T-helper 1 cell (primary cell): Measurements from ENCODE around the gene PRPS2.

Source experiments
- DNase-seq, 5 donors: peaks; one replicate each; pipeline ENCODE4 v3.0.0-alpha.2; 2012 to 2020
- total RNA-seq, 4 donors: gene quantifications; one replicate each; lab custom pipeline; 2026; lab: John Stamatoyannopoulos, UW

Gene PRPS2
- total RNA-seq = 19.5 to 29.4 (median 22.8) reads per million in 4 donors

DNA sequence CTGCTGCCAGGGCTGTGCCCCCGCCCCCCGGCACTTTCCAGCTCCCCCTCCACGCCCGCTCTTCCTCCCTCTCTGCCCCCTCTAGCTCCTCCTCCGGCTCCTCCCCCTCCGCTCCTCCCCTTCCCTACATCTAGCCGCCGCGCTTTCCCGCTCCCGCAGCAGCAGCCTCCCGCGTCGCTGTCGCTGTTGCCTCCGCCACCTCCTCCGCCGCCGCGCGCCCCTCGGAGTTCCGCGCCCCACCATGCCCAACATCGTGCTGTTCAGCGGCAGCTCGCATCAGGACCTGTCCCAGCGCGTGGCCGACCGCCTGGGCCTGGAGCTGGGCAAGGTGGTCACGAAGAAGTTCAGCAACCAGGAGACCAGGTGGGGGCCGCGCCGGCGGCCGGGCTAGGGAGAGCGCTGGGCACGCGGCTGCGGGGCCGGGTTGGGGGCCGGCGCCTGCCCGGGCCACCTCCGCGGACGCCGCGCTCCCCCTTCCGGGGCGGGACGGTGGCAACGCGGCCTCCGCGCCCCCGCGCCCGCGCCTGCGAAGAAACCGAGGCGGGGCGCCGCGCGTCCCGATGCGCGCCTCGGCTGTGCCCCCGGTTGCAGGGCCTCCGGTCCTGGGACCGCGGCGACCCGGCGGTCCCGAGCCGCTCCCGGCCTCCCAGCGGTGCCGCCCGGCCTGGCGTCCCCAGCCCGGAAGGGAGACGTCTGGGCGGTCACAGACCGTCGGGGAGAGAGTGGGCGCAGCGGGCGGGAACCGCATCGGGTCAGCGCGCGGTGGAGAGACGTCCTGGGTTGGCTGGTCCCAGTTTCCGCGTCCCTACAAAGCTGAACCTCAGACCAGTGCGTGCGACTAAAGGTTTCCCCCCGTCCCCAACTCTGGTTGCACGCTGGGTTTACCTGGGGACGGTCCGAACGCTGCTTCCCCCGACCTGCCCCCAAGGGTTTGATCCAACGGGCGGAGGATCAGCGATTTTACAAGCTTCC is at the start of gene PRPS2:
PRPS2 (plus strand) TSS at position 156 of the 972 bp plus-strand sequence; CDS start at position 242, 86 bp downstream.
- DNase-seq = peak; percentile 42 to 74 (median 62)

DNA sequence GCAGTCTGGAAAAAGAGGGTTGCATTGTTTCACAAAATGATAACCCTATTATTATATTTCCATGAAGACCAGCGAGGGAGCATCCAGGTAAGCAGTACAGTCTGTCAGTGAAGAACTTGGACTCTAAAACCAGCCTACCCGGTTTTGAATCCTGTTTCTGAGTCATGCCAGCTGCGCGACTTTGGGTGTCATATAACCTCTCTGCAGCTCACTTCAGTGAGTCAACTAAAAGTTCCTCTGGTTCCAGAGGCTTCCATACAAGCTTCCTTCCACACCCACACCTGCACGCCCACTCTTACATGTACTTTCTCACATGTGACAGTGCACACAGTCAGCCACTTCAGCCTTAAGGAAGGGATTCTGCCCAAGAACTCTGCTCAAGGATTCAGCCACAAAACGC is 49.8 kb upstream of the PRPS2 start:
- DNase-seq = no peak

DNA sequence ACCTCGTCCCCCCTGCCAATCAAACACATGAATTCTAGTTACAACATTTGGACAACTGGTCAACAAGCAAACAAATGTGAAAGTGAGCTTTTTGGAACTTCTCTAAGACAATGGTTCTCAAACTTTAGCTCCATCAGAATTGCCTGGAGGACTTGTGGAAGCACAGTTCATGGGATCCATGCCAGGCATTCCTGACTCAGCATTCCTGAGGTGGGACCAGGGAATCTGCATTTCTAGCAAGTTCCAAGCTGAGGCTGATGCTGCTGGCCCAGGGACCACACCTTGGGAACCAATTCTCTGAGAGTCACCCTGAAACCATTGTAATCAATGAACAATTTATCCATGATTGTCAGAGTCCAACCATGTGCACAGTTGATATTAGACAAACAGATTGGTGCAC is 43.8 kb upstream of the PRPS2 start:
- no peak for DNase-seq

DNA sequence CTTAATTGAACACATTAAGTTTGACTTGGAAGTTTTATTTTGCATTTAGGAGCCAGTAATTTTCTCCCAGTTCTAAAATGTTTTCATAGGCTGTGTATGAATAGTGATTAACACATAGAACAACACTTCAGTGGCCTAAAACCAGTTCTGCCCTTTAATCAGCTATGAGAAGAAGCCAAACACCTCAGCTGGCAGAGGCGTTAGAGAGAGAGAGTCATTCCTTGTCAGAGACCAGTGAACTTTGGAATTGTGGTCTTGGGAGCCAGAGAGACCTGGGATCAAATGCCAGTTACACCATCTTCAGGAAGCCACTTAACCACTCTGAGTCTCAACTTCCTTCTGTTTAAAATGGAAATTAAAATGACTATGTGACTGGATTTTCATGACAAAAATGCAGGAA is 39.3 kb upstream of the PRPS2 start:
- no peak for DNase-seq

DNA sequence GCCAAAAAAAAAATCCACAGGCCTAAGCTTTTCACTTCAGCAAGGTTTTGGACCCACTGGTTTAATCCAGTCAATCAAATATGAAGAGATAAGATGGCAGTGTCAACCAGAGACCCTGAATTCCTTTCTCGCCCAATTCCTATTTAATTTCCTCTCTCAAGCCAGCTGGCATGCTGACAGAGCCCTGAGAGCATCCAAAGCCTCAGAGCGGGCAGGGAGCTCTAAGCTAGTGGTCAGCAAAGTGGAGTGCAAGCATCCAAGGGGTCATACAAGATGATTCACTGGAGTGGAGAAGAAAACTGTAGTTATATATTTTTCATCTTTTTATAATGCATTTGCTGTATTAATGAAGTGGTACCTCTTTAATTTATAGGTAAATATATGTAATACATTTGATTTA is 37.8 kb upstream of the PRPS2 start:
- no peak for DNase-seq

DNA sequence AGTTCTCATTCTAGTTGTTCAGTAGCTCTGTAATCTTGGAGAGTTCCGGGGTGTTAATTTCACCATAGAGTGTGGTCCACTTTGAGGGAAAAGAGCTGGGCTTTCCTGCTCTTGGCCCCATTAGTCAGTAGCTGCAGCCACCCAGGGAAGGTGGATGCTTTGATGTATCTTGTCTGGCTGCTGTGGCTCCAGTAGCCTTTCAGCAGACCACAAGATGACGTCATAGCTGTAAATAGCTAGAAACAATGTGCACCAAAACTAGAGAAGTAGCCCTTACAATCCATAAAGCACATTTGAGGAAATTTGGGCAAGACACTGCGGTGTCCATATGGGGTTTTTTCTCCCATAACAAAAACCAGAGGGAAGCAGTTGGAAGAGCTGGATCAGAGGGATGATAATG is 32.9 kb upstream of the PRPS2 start:
- DNase-seq = no peak

DNA sequence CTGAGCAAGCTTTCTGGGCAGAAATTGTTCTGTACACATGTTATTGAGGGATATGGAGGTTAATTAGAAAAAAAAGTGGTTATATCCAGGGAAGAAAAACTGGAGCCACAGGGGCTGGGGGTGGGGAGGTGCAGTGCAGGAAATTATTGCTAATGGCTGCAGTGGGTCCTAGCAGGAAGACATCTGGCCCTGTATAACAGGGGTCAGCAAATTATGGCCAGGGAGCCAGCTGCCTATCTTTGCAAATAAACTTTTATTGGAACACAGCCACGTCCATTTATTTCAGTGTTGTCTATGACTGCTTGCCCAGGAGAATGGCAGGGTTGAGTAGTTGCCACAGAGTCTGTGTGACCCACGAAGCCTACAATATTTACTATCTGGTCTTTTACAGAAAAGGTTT is 23.4 kb upstream of the PRPS2 start:
- no peak for DNase-seq

DNA sequence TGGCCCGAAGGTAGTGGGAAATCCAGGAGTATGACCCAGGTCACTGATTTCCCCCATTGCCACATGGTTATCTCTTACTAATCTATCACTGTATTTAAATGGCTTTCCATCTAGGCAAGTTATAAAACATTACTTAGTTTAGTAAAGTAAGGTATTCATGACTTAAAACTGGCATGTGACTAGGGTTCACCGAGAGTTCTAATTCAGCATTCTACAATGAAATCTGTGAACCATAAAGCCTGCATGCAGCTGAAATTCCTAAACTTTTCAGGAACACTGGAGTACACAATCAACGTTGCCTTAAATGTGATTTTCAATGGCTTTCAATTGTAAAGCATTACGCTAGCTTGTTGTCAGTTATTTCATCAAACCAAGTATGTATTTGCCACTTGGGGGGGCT is 22.7 kb upstream of the PRPS2 start:
- DNase-seq = no peak

DNA sequence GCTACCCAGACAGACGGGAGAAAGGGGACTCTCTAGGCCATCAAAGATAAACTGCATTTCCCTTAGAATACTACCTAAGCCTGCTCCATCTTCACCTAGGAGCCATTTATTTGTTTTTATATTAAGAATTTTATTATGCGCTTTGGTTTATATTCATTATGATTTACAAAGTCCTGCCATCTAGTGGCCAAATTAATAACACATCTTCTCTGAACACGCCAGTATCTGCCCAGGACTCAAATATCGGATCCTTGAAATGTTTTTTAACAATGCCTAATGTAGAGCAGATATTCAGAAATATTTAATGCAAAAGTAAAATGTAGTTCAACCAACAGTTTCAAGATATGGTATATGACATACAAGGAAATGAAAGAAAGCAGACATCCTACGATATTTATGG is 20.8 kb upstream of the PRPS2 start:
- peak in 1 of 5 donors; percentile 8 for DNase-seq

DNA sequence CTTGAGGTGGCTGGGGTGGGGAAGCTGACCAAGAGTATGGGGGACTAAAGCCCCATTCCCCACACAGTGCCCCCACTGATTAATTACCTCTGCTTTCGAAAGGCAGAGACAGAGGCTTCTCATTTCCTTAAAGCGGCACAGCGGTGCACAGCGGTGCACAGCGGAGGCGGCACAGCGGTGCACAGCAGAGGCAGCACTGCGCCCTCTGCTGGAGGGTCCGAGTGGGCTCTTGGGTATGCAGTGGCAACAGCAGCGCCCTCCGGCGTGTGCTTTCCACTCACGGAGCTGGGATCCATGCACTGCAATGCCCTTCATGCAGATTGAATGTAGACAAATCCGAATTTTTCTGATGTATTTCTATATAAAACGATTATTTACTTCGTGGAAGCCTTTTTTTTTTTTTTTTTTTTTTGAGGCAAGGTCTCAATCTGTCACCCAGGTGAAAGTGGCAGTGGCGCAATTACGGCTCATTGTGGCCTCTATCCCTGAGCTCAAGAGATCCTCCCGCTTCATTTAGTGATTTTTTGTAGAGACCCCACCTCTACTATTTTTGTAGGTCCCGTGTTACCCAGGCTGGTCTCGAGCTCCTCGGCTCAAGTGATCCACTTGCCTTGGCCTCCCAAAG is 19.7 kb upstream of the PRPS2 start:
- DNase-seq = peak; percentile 40 to 83 (median 55)

DNA sequence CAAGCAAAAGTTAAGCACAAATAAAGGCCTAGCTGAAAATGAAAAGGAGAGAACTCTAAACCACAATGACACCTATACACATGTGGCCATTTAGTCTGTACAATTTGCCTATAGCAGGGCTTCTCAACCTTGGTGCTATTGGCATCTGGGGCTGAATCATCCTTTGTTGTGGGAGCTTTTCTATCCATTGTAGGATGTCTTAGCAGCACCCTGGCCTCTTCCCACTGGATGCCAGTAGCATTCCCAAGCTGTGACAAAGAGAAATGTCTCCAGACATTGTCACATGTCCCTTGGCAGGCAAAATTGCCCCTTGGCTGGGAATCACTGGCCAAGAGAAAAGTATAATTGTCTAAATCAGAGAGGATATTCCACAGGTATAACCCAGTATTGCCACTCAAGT is 13.5 kb upstream of the PRPS2 start:
- DNase-seq = no peak

DNA sequence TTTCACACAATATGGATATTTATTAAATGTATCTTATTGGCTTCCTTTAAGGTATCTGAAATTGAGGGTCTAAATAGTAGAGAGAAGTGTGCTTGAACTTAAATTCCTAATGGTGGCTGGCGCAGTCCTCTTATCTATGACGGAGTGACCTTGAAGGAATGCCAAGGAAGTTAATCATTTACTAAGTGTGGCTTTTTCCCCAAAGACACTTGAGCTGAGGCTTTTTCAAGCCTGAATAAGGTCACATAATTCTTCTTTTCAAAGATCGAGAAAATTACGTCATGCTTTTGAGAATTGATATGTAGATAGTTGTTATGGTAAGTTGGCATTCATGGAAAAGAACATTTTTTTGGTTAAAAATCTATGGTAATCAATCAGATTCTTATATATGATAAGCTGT is 11.7 kb upstream of the PRPS2 start:
- no peak for DNase-seq

DNA sequence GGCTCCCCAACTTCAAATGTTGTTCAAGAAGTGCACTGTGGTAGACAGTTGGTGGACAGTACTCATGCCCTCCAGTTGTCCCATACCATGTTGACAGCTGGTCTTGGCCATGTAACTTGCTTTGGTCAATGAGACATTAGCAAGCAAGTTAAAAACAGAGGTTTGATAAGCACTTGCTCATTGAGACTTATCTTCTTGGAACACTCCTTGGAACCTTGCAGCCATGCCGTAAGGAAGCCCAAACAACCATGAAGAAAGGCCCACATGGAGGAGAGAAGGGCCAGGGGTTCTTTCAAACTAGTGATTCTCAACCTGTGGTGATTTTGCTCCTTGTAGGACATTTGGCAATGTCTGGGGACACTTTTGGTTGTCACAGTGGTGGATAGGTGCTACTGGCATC is 2.6 kb upstream of the PRPS2 start:
- DNase-seq = no peak

DNA sequence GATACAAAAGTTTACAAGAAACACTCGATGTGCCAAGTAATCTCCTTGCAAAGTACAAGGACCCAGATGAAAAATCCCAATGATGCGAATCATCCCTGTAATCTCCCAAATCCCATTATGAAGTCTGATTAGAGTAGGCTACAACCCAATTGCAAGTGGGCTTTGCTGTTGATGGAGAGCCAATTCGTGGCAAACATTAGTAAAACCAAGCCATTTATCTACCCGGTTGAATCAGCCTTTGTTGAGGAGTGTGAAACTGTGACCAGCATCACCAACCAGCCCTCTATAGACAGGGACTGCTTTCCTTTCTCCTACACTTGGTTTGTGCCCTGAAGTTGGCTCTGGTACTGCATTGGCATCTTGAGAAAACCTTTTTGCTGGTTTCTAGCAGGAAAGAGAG is 1.2 kb upstream of the PRPS2 start:
- DNase-seq = no peak

DNA sequence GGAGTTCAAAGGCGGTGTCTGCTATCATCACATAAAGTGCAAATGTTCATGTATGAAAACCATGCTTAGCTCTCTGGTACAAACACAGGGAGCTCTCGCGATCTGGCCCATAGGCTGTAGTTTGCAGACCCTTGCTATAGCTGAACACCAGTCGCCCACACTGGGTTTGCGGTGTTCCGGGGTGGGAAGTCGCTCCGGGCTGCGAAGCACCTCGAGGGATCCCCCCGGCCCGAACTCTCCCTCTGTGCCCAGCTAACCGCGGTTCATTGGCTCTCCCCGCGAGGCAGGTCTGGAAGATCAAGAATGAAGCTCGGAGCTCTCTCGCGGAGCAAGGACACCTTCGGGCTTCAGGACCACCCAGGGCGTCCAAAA is 341 bp upstream of the PRPS2 start:
- DNase-seq = peak in 2 of 5 donors; percentile 5 to 9

DNA sequence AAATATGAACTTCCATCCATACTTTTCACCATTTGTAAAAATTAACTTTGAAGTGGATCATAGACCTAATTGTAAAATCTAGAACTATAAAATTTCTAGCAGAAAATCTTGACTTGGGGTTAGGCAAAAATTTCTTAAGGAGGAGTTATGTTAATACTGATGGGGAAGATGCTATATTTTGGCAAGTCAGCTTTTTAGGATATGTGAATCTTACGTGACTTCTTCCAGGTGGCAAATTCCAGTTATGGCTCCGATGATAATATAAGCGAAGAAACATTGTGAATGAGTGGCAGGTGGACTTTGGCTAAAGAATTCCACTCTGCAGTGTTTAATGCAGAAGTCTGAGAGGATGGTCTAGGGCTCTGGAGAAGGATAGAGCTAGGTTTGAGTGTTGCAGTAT is 1.5 kb downstream of the PRPS2 start:
- DNase-seq = no peak

DNA sequence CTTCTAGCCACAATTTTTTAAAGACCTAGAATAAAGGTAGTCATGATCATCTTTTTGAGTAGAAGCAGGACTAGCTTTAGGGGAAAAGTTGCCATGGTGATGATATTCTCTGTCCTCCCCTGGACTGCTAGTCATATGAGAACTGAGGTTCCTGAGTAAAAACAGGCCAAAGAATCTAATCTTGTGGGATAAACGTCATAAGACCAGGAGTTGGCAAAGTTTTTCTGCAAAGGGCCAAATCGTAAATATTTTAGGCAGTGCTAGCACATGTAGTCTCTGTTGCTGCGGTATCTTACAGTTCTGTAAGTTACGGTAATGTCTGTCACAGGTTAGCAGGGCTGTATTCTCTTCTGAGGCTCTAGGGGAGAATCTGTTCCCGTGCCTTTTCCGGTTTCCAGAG is 3.4 kb downstream of the PRPS2 start:
- no peak for DNase-seq

DNA sequence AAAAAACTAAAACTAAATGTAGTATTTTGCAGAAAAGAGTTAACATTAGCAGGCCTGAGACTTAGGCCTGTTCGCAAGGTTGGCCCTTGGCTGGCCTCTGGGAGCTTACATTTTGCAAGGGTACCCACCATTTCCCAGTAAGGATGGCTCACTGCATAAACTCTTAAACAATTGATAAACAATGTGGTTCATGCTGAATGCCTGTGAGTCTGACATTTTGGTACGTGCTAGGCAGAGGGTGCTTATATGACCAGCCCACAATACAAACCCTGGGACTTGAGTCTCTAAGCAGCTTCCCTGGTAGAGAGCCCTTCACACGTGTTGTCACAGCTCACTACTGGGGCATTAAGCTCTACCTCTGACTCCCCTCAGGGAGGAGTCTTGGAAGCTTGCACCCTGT is 7.4 kb downstream of the PRPS2 start:
- no peak for DNase-seq

DNA sequence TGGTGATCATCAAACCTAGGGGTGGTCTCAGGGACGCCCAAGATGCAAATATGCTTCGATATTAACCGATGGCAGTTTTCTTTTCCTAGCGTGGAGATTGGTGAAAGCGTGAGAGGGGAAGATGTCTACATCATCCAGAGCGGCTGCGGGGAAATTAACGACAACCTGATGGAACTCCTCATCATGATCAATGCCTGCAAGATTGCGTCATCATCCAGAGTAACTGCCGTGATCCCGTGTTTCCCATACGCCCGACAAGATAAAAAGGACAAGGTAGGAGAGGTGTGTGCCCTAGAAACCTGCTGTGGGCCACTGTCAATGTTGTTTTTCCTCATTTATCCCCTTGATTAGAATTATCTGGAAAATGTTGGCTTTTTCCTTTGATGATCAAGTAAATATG is 7.9 kb downstream of the PRPS2 start:
- DNase-seq = no peak

DNA sequence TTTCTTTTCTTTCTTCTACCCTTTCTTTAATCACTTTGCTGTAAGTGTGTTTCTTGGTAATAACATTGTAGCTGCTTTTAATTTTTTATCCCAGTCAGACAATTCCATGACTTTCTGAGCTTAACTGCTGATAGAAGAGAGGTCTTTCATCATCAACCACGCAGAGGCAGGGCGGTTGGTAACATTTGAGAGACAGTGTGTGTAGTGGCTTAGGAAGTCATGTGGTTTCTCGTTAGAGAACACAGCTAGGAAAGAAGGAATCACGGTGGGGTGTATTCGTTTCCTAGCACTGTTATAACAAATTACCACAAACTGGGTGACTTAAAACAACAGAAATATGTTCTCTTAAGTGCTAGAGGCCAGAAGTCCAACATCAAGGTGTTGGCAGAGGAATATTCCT is 11.5 kb downstream of the PRPS2 start:
- DNase-seq = no peak

DNA sequence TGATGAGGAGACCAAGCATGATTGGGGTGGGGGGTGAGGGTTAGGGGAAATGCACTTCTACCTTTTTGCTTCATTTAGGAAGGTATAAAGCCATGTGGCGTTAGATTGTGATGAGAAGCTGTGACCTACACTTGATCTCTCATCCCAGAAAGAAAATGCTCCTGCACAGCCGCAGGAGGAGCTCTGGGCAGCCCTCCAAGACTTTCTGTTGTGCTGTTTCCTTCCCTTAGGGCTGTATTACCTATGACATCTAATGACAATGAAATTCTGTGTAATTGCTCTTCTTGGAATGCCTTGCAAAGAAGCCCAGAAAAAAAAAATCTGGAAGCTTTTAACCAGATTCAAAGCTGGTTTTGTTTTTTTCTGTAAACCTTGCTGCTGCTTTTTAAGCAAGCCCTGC is 13.4 kb downstream of the PRPS2 start:
- no peak for DNase-seq

DNA sequence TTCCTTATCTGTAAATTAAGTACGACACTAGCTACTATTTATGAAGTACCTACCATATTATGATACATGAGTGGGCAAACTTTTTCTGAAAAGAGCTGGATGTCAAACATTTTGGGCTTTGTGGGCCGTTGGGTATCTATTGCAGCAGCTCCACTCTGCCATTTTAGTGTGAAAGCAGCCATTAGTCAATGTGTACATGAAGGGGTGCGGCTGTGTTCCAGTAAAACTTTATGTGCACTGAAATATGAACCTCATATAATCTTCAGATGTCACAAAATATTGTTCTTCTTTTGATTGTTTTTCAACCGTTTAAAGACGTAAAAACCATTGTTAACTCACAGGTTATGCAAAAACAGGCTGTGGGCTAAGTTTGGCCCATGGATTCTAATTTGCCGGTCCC is 14.1 kb downstream of the PRPS2 start:
- no peak for DNase-seq

DNA sequence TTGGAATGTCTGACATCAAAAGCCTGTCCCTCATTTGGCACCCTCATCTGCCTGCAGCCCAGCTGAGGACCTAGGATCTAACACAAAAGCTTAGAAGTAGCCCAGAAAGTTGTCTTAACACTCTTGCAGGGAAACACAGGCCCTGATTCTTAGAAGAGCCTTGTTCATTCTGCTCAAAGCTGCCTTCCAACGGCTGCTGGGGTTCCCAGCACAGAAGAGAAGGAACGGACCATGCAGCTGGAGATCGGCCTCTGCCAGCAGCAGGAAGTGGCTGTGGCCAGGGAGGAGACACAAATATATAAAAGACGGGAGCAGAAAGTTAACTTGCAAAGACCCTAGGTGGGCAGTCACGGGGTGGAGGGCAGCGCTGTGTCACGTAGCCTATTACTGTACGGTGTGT is 20.4 kb downstream of the PRPS2 start:
- DNase-seq = no peak

DNA sequence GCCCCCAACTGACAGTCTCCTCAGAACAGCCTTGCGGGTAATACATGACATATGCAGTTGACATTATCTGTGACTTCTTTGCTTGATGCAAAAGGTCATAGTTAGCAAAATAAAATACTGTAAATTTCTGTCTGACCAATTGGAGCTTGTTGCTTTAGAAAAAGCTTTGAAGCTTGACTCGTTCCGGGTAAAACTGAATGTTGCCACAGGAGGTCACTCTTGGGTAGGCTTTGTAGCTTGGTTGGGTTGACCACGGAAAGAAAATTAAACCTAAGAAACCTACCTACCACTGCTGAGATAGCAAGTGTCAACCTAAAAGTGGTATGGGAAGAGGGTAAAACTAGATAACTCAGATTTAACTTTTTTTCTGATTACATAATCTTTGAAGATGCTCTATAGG is 23.2 kb downstream of the PRPS2 start:
- DNase-seq = peak in 3 of 5 donors; percentile 9 to 40 (median 19)
